ENCODE data around the gene PTER.

DNA sequence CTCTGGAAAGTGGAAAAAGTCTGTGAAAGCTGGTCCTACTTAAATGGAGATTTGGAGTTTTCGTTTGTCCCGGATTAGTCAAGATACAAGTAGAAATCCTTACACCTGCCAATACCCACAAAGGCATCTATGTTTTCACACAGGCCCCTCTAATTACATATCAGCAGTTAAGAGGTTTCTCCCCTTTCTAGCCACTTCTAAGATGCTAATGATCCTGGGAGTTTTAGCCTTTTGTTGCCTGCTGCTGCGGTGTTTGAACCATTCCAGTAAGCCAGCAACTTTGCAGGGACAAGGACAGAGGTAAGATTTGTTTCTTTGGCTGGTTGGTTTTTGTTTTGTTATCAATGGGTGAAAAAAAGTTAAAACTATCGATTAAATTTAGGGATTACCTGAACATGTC is 90.6 kb downstream of the PTER start:
- TF ChIP-seq EZH2 (IDR thresholded peaks at IDR 0.05) (no peak), EZH2phosphoT487 (IDR thresholded peaks at IDR 0.05) (no peak)
- TF ChIP-seq, protein P1, sequence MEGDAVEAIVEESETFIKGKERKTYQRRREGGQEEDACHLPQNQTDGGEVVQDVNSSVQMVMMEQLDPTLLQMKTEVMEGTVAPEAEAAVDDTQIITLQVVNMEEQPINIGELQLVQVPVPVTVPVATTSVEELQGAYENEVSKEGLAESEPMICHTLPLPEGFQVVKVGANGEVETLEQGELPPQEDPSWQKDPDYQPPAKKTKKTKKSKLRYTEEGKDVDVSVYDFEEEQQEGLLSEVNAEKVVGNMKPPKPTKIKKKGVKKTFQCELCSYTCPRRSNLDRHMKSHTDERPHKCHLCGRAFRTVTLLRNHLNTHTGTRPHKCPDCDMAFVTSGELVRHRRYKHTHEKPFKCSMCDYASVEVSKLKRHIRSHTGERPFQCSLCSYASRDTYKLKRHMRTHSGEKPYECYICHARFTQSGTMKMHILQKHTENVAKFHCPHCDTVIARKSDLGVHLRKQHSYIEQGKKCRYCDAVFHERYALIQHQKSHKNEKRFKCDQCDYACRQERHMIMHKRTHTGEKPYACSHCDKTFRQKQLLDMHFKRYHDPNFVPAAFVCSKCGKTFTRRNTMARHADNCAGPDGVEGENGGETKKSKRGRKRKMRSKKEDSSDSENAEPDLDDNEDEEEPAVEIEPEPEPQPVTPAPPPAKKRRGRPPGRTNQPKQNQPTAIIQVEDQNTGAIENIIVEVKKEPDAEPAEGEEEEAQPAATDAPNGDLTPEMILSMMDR (IDR thresholded peaks at IDR 0.05) = no peak

Measured in neural progenitor cell (in vitro differentiated cells).